Motor neuron (in vitro differentiated cells): ENCODE results near the gene DENND4B. TPM values are rescaled to one million over a fixed set of nuclear protein-coding genes. Genes with fewer than 3 reads are reported as not detected.
"Not testable (repeated sequence)": the region's sequence is repeated elsewhere in the genome, so short reads cannot be mapped to it uniquely, and the experiment has no call there.

Source experiments
- ATAC-seq, 8 experiments: fragments of 200-7000 bp; cut with Tn5 transposase; replicated peaks in 6 of 8; 2 replicates each; pipeline ENCODE4 v1.8.0; 2021; ENCODE audit warnings: mild to moderate bottlenecking in 8 of 8, moderate library complexity in 8 of 8
- H3K27ac ChIP-seq, 2 donors: fragments of 250-450 bp; sonication (Bioruptor Pico); 2 replicates each; pipeline ENCODE4 v1.9.0; 2021; ENCODE audit warnings: antibody characterized with exemption in 2 of 2, mild to moderate bottlenecking in 2 of 2, moderate library complexity in 1 of 2
- H3K4me1 ChIP-seq, 2 donors: fragments of 250-450 bp; sonication (Bioruptor Pico); replicated peaks in 1 of 2; 2 replicates each; pipeline ENCODE4 v1.6.1; 2021; ENCODE audit warnings: antibody characterized with exemption in 2 of 2, mild to moderate bottlenecking in 2 of 2, moderate library complexity in 1 of 2
- H3K4me3 ChIP-seq, 5 donors: fragments of 250-450 bp; sonication (Bioruptor Pico); 2 replicates each; pipeline ENCODE4 v1.9.0; 2021; ENCODE audit warnings: antibody characterized with exemption in 5 of 5, mild to moderate bottlenecking in 5 of 5, moderate library complexity in 4 of 5
- WGBS, 10 experiments: fragments of 450-650 bp; shearing (Covaris generic); methylation state at CpG; one replicate each; pipeline ENCODE4 v1.0.0; 2022; 5-methylcytosine and 5-hydroxymethylcytosine counted together
- in situ Hi-C, 9 experiments: fragments of 400-800 bp; cut with MboI; loops; one replicate each; pipeline ENCODE4 v1.15.0; 2021; ENCODE audit warnings: low sequenced_read_pairs in 9 of 9, low pct_unique_long_range_greater_than_20kb in 2 of 9; ENCODE audit not compliant: unreplicated experiment in 9 of 9
- total RNA-seq, 8 experiments: library from RNA; unstranded; fragments of 300-600 nt; gene quantifications; 2 replicates each; pipeline versions ENCODE4 v1.2.3 to v1.2.4, GENCODE V29; 2022

The DENND4B gene
- total RNA-seq, 8 experiments from 2014 or later, result 11.5 to 46.0 (median 29.8) TPM

DNA sequence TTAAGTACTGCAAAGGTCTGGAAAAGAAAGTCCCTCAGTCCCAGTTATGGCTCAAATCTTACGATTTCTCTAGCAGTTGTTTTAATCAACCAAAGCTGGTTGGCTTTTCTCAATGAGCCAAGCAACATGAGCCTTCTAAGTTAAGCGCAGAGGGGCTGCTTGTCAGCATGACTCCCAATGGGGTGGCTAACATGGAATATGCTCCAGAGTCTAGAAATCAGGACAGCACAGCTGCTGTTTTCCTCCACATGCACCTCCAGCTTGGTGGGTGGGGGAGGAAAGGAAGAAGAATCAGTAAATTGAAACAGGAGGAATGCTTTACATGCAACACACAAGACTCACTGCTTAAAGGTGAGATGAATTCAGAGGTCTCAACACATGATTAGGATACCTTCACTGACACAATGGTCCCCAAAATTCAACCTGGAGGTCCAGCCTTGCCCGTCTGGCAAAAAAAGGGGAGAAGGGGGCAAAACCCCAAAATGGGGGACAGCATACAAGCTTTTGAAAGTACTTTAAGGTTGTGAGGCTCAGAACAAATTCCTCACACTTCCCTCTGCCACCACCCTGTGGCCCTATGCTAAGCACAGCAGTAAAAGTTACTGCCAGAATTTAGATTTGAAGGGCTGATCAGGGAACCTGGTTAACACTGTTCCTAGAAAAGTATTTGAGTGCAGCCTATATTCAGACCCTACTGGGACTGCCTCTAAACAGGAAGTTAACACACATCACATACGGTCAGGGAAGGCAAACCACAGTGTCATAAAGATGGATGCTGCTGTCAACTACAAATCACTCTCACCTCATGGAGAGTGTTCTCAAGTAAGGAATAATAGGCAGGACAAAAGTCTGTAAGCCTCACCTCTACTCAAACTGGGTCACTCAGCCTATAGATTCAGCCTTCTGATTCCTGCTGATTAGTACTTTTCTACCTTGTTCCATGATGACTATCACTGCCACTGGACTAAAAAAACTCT lies 26.4 kb downstream of the DENND4B start:
- H3K27ac ChIP-seq, result no peak overlapping the region
- ATAC-seq, result peak in 1 of 8 experiments; percentile 1
- 0 to 66% (median 14%) methylated on average over 1 to 4 of the region's 4 CpGs; no CpG with 5 or more reads in 1 of the 10 experiments for WGBS, 10 experiments
- H3K4me1 ChIP-seq, result peaks cover 24 to 29% of the 10 kb centered on the region in 2 donors
- peak overlapping the region; percentile 52 to 69 (median 58) for H3K4me3 ChIP-seq
- in situ Hi-C loops, result no loop called here

GRCh38 chr1:153916297-153916696 lies 30.2 kb downstream of the DENND4B start:
- ATAC-seq, result no peak
- H3K4me1 ChIP-seq, result peaks cover 24% of the 10 kb centered on the region in 2 donors
- WGBS, 10 experiments, result 63 to 100% (median 94%) methylated on average over 1 to 4 of the region's 4 CpGs
- no peak overlapping the region for H3K27ac ChIP-seq
- in situ Hi-C loops, result no loop called here
- H3K4me3 ChIP-seq, result no peak overlapping the region

DNA sequence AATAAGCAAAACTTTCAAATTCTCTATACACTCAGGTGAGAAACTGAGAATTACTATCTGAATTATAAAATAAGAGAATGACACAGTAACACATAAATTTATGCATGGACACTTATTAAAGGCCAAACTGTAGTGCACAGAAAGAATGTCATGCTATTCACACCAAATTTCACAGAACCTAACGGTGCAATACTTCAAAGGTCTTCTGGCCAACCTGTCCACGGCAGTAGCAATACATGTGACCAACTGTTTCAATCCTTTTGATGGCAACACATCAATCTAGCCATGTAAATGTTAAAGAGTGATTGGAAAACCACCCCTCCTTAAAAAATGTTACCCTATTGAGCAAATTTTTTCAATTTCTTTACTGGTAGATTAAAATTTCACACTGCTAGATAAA lies 34.2 kb downstream of the DENND4B start:
- Histone ChIP-seq H3K27ac (no peak overlapping the region), H3K4me3 (no peak overlapping the region), H3K4me1 (peaks cover 0 to 4% of the 10 kb centered on the region in 2 donors)
- no peak for ATAC-seq
- WGBS, 10 experiments, result 79 to 100% (median 88%) methylated on average over 1 to 2 of the region's 2 CpGs; no CpG with 5 or more reads in 2 of the 10 experiments
- in situ Hi-C loops, result no loop called here

GRCh38 chr1:153910560-153910959 lies 36.0 kb downstream of the DENND4B start:
- WGBS, 10 experiments, result 67 to 100% (median 91%) methylated on average over 1 to 6 of the region's 6 CpGs
- H3K27ac ChIP-seq, in situ Hi-C loops, ATAC-seq, H3K4me1 ChIP-seq, H3K4me3 ChIP-seq: not testable (repeated sequence)

DNA sequence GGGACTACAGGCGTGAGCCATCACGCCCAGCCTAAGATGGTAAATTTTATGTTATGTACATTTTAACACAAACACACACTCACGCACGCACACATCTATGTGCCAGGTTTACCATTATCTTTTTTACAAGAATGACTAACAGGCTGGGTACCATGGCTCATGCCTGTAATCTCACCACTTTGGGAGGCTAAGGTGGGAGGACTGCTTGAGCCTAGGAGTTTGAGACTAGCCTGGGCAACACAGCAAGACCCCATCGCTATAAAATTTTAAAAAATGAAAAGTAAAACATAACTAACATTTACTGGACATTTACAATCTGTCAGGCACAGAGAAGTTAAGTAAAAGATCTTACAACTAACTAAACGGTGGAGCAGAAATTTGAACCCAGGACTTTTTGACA lies 38.4 kb downstream of the DENND4B start:
- WGBS, 10 experiments, result 25 to 100% (median 96%) methylated on average over 1 to 6 of the region's 6 CpGs; no CpG with 5 or more reads in 2 of the 10 experiments
- in situ Hi-C loops, result no loop called here
- no peak overlapping the region for H3K27ac ChIP-seq

DNA sequence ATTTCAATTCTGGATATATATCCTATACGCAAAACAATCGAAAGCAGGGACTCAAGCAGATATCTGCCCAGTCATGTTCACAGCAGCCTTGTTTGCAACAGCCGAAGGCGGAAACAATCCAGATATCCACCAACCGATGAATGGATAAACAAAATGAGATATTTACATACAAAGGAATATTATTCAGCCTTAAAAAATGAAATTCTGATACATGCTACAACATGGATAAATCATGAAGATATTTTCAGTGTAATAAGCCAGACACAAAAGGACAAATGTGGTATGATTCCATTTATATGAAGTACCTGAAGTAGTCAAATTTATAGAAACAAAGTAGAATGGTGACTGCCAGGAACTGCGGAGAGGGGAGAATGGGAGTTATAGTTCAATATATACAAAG lies 39.4 kb downstream of the DENND4B start:
- in situ Hi-C loops, result no loop called here
- Histone ChIP-seq H3K4me3 (no peak overlapping the region), H3K27ac (no peak overlapping the region), H3K4me1 (no peaks in the 10 kb centered on the region)
- WGBS, 10 experiments, result 93 to 100% (median 95%) methylated on average over 3 to 6 of the region's 6 CpGs; no CpG with 5 or more reads in 1 of the 10 experiments
- ATAC-seq, result no peak

More for the DNA sequence above, 38.4 kb downstream of the DENND4B start:
- ATAC-seq, result no peak
- H3K4me1 ChIP-seq, result no peaks in the 10 kb centered on the region
- H3K4me3 ChIP-seq, result no peak overlapping the region

GRCh38 chr1:153906396-153906795 lies 40.1 kb downstream of the DENND4B start:
- in situ Hi-C loops, result no loop called here
- 75 to 100% (median 89%) methylated on average over 1 of the region's 1 CpG; no CpG with 5 or more reads in 2 of the 10 experiments for WGBS, 10 experiments
- Histone ChIP-seq H3K4me1 (no peaks in the 10 kb centered on the region), H3K27ac (no peak overlapping the region), H3K4me3 (no peak overlapping the region)
- no peak for ATAC-seq

- ATAC-seq, H3K4me3 ChIP-seq, H3K27ac ChIP-seq, in situ Hi-C loops, H3K4me1 ChIP-seq: not testable (repeated sequence)
- WGBS, 10 experiments, result 71 to 100% (median 95%) methylated on average over 1 to 6 of the region's 8 CpGs; no CpG with 5 or more reads in 1 of the 10 experiments
Measured at GRCh38 chr1:153905908-153906307, 40.6 kb downstream of the DENND4B start.

DNA sequence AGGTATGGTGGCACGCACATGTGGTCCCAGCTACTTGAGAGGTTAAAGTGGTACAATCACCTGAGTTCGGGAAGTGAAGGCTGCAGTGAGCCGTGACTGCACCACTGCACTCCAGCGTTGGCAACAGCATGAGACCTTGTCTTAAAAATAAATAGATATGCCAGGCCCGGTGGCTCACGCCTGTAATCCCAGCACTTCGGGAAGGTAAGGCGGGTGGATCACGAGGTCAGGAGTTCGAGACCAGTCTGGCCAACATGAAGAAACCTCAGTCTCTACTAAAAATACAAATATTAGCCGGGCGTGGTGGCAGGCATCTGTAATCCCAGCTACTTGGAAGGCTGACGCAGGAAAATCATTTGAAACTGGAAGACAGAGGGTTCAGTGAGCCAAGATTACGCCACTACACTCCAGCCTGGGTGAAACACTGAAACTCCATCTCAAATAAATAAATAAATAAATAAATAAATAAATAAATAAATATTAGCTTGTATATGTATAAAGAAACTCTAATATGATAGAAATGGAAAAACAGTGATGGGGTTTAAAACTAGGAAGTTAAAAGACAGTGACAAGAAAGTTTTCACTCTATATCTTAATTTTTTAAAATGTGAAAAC lies 42.6 kb downstream of the DENND4B start:
- in situ Hi-C loops, result no loop called here
- ATAC-seq, result no peak

DNA sequence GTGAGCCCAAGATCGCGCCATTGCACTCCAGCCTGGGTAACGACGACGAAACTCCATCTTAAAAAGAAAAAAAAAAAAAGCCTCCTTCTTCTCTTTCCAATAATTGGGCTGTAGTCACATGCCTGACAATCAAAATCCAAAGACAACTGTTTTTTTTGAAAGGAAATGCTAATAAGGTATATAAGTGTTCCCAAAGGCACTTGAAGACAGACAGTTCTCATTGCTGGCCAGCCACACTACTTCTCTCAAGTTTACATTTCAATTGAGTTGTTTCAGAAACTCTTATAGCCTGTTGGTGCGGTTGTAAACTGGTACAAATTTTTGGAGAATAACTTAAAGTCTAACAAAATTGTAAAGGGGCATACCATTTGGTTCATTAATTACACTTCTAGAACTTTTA lies 47.0 kb downstream of the DENND4B start:
- in situ Hi-C loops, result no loop called here
- no peak for ATAC-seq

More for the DNA sequence above, 42.6 kb downstream of the DENND4B start:
- no peaks in the 10 kb centered on the region for H3K4me1 ChIP-seq
- WGBS, 10 experiments, result 60 to 100% (median 92%) methylated on average over 1 to 14 of the region's 14 CpGs; no CpG with 5 or more reads in 1 of the 10 experiments
- no peak overlapping the region for H3K27ac ChIP-seq
- H3K4me3 ChIP-seq, result no peak overlapping the region

GRCh38 chr1:153895866-153896265 lies 50.7 kb downstream of the DENND4B start:
- H3K4me1 ChIP-seq, H3K27ac ChIP-seq, H3K4me3 ChIP-seq, ATAC-seq, in situ Hi-C loops: not testable (repeated sequence)
- 80 to 100% (median 100%) methylated on average over 1 of the region's 1 CpG; no CpG with 5 or more reads in 3 of the 10 experiments for WGBS, 10 experiments

More for the DNA sequence above, 47.0 kb downstream of the DENND4B start:
- Histone ChIP-seq H3K4me1 (no peaks in the 10 kb centered on the region), H3K27ac (no peak overlapping the region), H3K4me3 (no peak overlapping the region)
- WGBS, 10 experiments, result 11 to 100% (median 98%) methylated on average over 1 to 6 of the region's 6 CpGs; no CpG with 5 or more reads in 1 of the 10 experiments

DNA sequence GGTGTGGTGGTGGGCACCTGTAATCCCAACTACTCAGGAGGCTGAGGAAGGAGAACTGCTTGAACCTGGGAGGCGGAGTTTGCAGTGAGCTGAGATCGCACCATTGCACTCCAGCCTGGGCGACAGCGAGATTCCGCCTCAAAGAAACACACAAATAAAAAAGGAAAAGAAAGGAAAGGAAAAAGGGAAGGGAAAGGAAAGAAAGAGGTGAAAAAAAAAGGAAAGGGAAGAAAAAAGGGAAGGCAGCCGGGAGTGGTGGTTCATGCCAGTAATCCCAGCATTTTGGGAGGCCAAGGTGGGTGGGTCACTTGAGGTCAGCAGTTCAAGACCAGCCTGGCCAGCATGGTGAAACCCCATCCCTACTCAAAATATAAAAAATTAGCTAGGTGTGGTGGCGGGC lies 55.5 kb downstream of the DENND4B start:
- H3K4me3 ChIP-seq, in situ Hi-C loops, ATAC-seq, H3K4me1 ChIP-seq, H3K27ac ChIP-seq: not testable (repeated sequence)
- 85 to 100% (median 99%) methylated on average over 1 to 7 of the region's 7 CpGs for WGBS, 10 experiments

- no peak for ATAC-seq
- no peak overlapping the region for H3K4me3 ChIP-seq
- in situ Hi-C loops, result no loop called here
- WGBS, 10 experiments, result 13 to 98% (median 88%) methylated on average over 1 to 3 of the region's 3 CpGs
- H3K4me1 ChIP-seq, result no peaks in the 10 kb centered on the region
- H3K27ac ChIP-seq, result no peak overlapping the region
Measured at GRCh38 chr1:153888533-153888932, 58.0 kb downstream of the DENND4B start.
